Suprapubic skin (tissue), 4 donors: ENCODE results near the gene ANKRD65.

Experiments used
- EP300 ChIP-seq: sonication (generic); formaldehyde crosslinking; IDR thresholded peaks from one replicate; pipeline ENCODE4 v1.6.1; 2017; ENCODE audit warnings: antibody characterized with exemption
- POLR2A ChIP-seq, 2 donors: fragments of 450-650 bp; IDR thresholded peaks; one replicate each; pipeline ENCODE4 v1.6.1; 2017; ENCODE audit warnings: antibody characterized with exemption in 2 of 2, mild to moderate bottlenecking in 2 of 2, moderate library complexity in 2 of 2
- POLR2AphosphoS5 ChIP-seq, 3 donors: sonication (generic); formaldehyde crosslinking; IDR thresholded peaks; one replicate each; pipeline ENCODE4 v1.6.1; 2017; ENCODE audit warnings: antibody characterized with exemption in 3 of 3
- TF ChIP-seq, protein P1 (sequence below), 2 donors: fragments of 200-600 bp in 1 of 2; fragments of 450-650 bp in 1 of 2; sonication (generic) in 1 of 2; IDR thresholded peaks; one replicate each; pipeline ENCODE4 v1.5.1; 2016 to 2019; ENCODE audit warnings: antibody characterized with exemption in 2 of 2, mild to moderate bottlenecking in 1 of 2, moderate library complexity in 1 of 2

DNA sequence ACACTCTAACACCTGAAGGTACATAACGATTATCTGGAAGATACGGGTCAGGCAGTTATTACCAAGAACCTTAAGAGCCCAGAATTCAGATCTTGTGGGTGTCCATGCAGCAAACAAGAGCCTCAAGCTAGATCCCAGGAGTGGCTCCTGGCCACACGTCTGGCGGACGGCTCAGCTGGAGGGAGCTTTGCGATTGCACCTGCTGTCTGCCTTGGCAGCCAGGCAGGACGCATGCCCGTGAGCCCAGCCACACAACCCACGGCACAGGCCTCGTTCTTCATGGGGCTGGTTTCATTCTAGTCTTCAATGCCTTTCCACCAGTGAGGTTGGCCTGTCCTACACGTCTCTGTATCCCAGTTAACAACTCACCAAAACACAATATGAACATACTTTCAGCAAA, 27.6 kb downstream of the ANKRD65 start:
- TF ChIP-seq, protein P1, sequence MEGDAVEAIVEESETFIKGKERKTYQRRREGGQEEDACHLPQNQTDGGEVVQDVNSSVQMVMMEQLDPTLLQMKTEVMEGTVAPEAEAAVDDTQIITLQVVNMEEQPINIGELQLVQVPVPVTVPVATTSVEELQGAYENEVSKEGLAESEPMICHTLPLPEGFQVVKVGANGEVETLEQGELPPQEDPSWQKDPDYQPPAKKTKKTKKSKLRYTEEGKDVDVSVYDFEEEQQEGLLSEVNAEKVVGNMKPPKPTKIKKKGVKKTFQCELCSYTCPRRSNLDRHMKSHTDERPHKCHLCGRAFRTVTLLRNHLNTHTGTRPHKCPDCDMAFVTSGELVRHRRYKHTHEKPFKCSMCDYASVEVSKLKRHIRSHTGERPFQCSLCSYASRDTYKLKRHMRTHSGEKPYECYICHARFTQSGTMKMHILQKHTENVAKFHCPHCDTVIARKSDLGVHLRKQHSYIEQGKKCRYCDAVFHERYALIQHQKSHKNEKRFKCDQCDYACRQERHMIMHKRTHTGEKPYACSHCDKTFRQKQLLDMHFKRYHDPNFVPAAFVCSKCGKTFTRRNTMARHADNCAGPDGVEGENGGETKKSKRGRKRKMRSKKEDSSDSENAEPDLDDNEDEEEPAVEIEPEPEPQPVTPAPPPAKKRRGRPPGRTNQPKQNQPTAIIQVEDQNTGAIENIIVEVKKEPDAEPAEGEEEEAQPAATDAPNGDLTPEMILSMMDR (IDR thresholded peaks at IDR 0.05) = no peak
- TF ChIP-seq EP300 (no peak), POLR2A (IDR thresholded peaks at IDR 0.05) (no peak), POLR2AphosphoS5 (IDR thresholded peaks at IDR 0.05) (no peak)
